22Rv1 (cell line): ENCODE measurements around the gene GALNT17.

Experiments used
- ZFX ChIP-seq: fragments of 450-650 bp; IDR thresholded peaks from 2 replicates; pipeline ENCODE4 v1.6.1; 2017; ENCODE audit warnings: antibody characterized with exemption, borderline replicate concordance
- TF ChIP-seq, protein P1 (sequence below): fragments of 450-650 bp; IDR thresholded peaks from 2 replicates; pipeline ENCODE4 v1.5.1; 2017; ENCODE audit warnings: mild to moderate bottlenecking

DNA sequence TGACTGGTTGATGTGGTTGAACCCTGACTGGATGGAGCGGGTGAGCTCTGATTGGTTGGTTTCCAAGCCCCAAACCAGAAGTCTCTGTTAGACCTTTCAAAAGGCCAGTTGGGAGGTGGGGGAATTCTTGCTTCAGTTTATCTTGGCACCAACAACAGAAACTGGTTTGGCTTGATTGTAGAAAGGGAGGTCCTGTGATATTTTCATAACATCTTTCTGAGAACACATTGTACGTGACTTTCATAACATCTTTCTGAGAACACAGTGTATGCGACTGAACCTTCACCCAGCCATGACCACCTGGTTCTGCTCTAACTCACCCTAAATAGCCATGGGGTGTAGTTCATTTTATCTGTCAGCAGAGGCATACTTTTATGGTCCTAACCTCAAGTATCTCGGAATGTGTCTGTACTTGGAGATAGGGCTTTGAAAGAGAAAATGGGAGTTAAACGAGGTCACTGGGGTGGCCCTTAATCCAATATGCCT lies 88.3 kb downstream of the GALNT17 start:
- TF ChIP-seq, protein P1, sequence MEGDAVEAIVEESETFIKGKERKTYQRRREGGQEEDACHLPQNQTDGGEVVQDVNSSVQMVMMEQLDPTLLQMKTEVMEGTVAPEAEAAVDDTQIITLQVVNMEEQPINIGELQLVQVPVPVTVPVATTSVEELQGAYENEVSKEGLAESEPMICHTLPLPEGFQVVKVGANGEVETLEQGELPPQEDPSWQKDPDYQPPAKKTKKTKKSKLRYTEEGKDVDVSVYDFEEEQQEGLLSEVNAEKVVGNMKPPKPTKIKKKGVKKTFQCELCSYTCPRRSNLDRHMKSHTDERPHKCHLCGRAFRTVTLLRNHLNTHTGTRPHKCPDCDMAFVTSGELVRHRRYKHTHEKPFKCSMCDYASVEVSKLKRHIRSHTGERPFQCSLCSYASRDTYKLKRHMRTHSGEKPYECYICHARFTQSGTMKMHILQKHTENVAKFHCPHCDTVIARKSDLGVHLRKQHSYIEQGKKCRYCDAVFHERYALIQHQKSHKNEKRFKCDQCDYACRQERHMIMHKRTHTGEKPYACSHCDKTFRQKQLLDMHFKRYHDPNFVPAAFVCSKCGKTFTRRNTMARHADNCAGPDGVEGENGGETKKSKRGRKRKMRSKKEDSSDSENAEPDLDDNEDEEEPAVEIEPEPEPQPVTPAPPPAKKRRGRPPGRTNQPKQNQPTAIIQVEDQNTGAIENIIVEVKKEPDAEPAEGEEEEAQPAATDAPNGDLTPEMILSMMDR: no peak
- TF ChIP-seq ZFX: no peak
